ENCODE results near the gene SCART1.
"Not testable (repeated sequence)": the region's sequence is repeated elsewhere in the genome, so short reads cannot be mapped to it uniquely, and the experiment has no call there.

SCART1 gene

GRCh38 chr10:133475425-133475734 lies 21.6 kb downstream of the SCART1 start:
- no peak for DNase-seq

- DNase-seq, result no peak
Measured at GRCh38 chr10:133475821-133476640, 22.3 kb downstream of the SCART1 start.

- no peak for DNase-seq
Measured at GRCh38 chr10:133476641-133476990, 22.9 kb downstream of the SCART1 start.

GRCh38 chr10:133481086-133481643 lies 27.4 kb downstream of the SCART1 start:
- no peak for DNase-seq

GRCh38 chr10:133481657-133482056 lies 27.9 kb downstream of the SCART1 start:
- DNase-seq, result no peak

- DNase-seq, result no peak
Measured at GRCh38 chr10:133484818-133485217, 31.1 kb downstream of the SCART1 start.

- no peak for DNase-seq
Measured at GRCh38 chr10:133487085-133487484, 33.3 kb downstream of the SCART1 start.

GRCh38 chr10:133488354-133488753 lies 34.6 kb downstream of the SCART1 start:
- DNase-seq, result no peak

- no peak for DNase-seq
Measured at GRCh38 chr10:133489816-133490588, 36.3 kb downstream of the SCART1 start.

GRCh38 chr10:133493562-133493961 lies 39.8 kb downstream of the SCART1 start:
- not testable (repeated sequence) for DNase-seq

- not testable (repeated sequence) for DNase-seq
Measured at GRCh38 chr10:133497363-133497762, 43.6 kb downstream of the SCART1 start.

- not testable (repeated sequence) for DNase-seq
Measured at GRCh38 chr10:133499176-133499575, 45.4 kb downstream of the SCART1 start.

GRCh38 chr10:133500897-133501296 lies 47.2 kb downstream of the SCART1 start:
- not testable (repeated sequence) for DNase-seq

GRCh38 chr10:133509700-133510099 lies 56.0 kb downstream of the SCART1 start:
- no peak for DNase-seq

GRCh38 chr10:133511408-133511807 lies 57.7 kb downstream of the SCART1 start:
- DNase-seq, result no peak

- DNase-seq, result no peak
Measured at GRCh38 chr10:133511907-133512528, 58.3 kb downstream of the SCART1 start.

- DNase-seq, result no peak
Measured at GRCh38 chr10:133515471-133515870, 61.7 kb downstream of the SCART1 start.

GRCh38 chr10:133516057-133516456 lies 62.3 kb downstream of the SCART1 start:
- no peak for DNase-seq

GRCh38 chr10:133518517-133518916 lies 64.8 kb downstream of the SCART1 start:
- not testable (repeated sequence) for DNase-seq

All from femur (tissue), 1 donor.